Stimulated activated CD8-positive, alpha-beta memory T cell treated with anti-CD3 and anti-CD28 coated beads, Interleukin-15, amount 100 ng/mL, for 48 hours (primary cell): ENCODE data around the gene CRTAC1.
"Not testable (repeated sequence)": the region's sequence is repeated elsewhere in the genome, so short reads cannot be mapped to it uniquely, and the experiment has no call there.

Source experiments
- DNase-seq, 2 donors: peaks; one replicate each; pipeline ENCODE4 v3.0.0-alpha.2; 2020; ENCODE audit warnings: low read depth in 2 of 2

Gene CRTAC1

GRCh38 chr10:97869091-97870042, 161.1 kb downstream of the CRTAC1 start:
- peak; percentile 72 to 75 for DNase-seq

- no peak for DNase-seq
These were observed 162.2 kb downstream of the CRTAC1 start for GRCh38 chr10:97868134-97868685.

GRCh38 chr10:97867220-97867800, 163.1 kb downstream of the CRTAC1 start:
- no peak for DNase-seq

- no peak for DNase-seq
These were observed 163.7 kb downstream of the CRTAC1 start for GRCh38 chr10:97866524-97867219.

- no peak for DNase-seq
These were observed 164.9 kb downstream of the CRTAC1 start for GRCh38 chr10:97865488-97865887.

- no peak for DNase-seq
These were observed 166.6 kb downstream of the CRTAC1 start for GRCh38 chr10:97863808-97864207.

GRCh38 chr10:97861924-97862323, 168.5 kb downstream of the CRTAC1 start:
- no peak for DNase-seq

- DNase-seq = no peak
These were observed 169.2 kb downstream of the CRTAC1 start for GRCh38 chr10:97861097-97861750.

- DNase-seq = peak in 1 of 2 donors; percentile 22
These were observed 172.4 kb downstream of the CRTAC1 start for GRCh38 chr10:97858001-97858439.

GRCh38 chr10:97854743-97855142, 175.7 kb downstream of the CRTAC1 start:
- DNase-seq = no peak

GRCh38 chr10:97852840-97853405, 177.5 kb downstream of the CRTAC1 start:
- no peak for DNase-seq

- DNase-seq = no peak
These were observed 178.1 kb downstream of the CRTAC1 start for GRCh38 chr10:97852277-97852676.

GRCh38 chr10:97851341-97852001, 178.9 kb downstream of the CRTAC1 start:
- DNase-seq = no peak

GRCh38 chr10:97850446-97850845, 180.0 kb downstream of the CRTAC1 start:
- no peak for DNase-seq

- DNase-seq = peak; percentile 34 to 37
These were observed 180.6 kb downstream of the CRTAC1 start, which contains the start of gene GOLGA7B for GRCh38 chr10:97849687-97850402. GOLGA7B (plus strand) TSS chr10:97849843; CDS start chr10:97850304, 461 bp downstream.

GRCh38 chr10:97849103-97849686, 181.2 kb downstream of the CRTAC1 start:
- DNase-seq = no peak

- no peak for DNase-seq
These were observed 185.7 kb downstream of the CRTAC1 start for GRCh38 chr10:97844678-97845077.

- DNase-seq = not testable (repeated sequence)
These were observed 186.4 kb downstream of the CRTAC1 start for GRCh38 chr10:97843972-97844371.

- DNase-seq = no peak
These were observed 187.1 kb downstream of the CRTAC1 start for GRCh38 chr10:97843281-97843671.
